ENCODE data around the gene ARPC1B. TPM values are rescaled to one million over a fixed set of nuclear protein-coding genes. Genes with fewer than 3 reads are reported as not detected.

Gene ARPC1B
- total and polyA plus RNA-seq, 9 of the 15 experiments (the other 6 are each of a cell fraction or from before 2014, with no cell fraction given), result 6.7 to 357 (median 211) TPM

DNA sequence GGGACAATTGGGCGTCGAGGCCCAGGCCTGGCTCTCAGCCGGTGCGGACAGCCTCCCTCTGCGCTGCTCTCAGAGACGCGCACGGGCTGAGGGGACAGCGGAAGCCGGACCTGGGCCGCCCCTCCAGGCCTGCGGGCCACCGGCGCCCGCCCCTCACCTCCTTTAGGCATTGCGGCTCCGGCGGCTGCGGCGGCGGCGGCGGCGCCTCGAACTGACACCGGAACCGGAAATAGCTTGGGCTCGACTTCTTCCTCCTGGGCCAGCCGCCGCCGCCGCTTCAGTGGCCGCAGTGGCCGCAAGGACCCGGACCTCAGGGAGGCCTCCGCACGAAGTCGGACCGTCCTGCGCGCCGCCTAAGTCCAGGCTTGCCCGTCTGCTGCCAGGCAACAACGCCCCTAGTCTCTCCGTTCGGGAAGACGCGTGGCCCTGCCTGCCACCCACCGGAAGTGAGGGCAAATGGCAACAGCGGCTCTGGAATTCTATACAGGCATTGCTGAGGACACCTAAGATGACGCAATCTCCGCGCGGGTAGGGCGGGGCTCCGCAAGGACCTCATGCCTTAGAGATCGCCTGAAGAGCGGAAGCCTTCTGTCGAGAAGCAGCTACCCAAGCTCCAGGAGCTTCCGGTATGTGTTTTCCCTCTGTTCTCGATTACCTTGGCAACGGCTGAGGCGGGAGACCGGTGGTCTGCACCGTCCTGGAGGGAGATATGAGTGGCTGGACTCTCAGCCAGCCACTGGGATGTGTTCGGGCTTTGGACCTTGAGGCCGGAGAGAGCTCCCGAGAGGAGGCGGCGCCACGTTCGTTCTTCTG is 34.1 kb downstream of the ARPC1B start, which contains the start of the genes BUD31 and PDAP1 (continued):
- TF ChIP-seq ZNF551 (CRISPR knock-in tag; IDR thresholded peaks at IDR 0.05), result no peak
- TF ChIP-seq ETV5 (CRISPR knock-in tag; IDR thresholded peaks at IDR 0.05; ENCODE audit: low read depth), result peak; percentile 95
- TF ChIP-seq BCOR (IDR thresholded peaks at IDR 0.05), result no peak; the same call in 1 of the 2 replicates
- peak; percentile 45 for TF ChIP-seq CBFB (CRISPR knock-in tag; IDR thresholded peaks at IDR 0.05)
- TF ChIP-seq RERE (CRISPR knock-in tag; IDR thresholded peaks at IDR 0.05; ENCODE audit: borderline replicate concordance), result no peak
- TF ChIP-seq ZNF699 (CRISPR knock-in tag; IDR thresholded peaks at IDR 0.05; ENCODE audit: insufficient replicate concordance), result no peak
- peak; percentile 52 to 62; a peak in 3 of 4 replicates for TF ChIP-seq TBL1XR1 (IDR thresholded peaks at IDR 0.05; ENCODE audit: low read length in 2 of 2)
- TF ChIP-seq THRAP3 (IDR thresholded peaks at IDR 0.05; ENCODE audit: borderline replicate concordance), result no peak
- TF ChIP-seq HEY1 (CRISPR knock-in tag; IDR thresholded peaks at IDR 0.05; ENCODE audit: borderline replicate concordance), result 0 out of 2 replicates have a peak, but pooled peaks have one; percentile 61
- TF ChIP-seq PREB (CRISPR knock-in tag; IDR thresholded peaks at IDR 0.05), result peak; percentile 44
- no peak for TF ChIP-seq DMBX1 (CRISPR knock-in tag; IDR thresholded peaks at IDR 0.05; ENCODE audit: borderline replicate concordance)
- TF ChIP-seq KAT2B (IDR thresholded peaks at IDR 0.05; ENCODE audit: low read depth, low read length), result no peak
- TF ChIP-seq ZNF184 (CRISPR knock-in tag; IDR thresholded peaks at IDR 0.05), result no peak
- peak; percentile 74 for TF ChIP-seq ATF6 (CRISPR knock-in tag; IDR thresholded peaks at IDR 0.05)
- TF ChIP-seq DPF2 (IDR thresholded peaks at IDR 0.05), result peak; percentile 55; the same call in 1 of the 2 replicates
- TF ChIP-seq ZBTB17 (CRISPR knock-in tag; IDR thresholded peaks at IDR 0.05), result peak; percentile 93
- peak; percentile 69; the same call in 1 of the 2 replicates for TF ChIP-seq PYGO2 (tag; IDR thresholded peaks at IDR 0.05)
- TF ChIP-seq CHD1 (IDR thresholded peaks at IDR 0.05; ENCODE audit: low read length), result no peak
- no peak for TF ChIP-seq ZNF830 (CRISPR knock-in tag; IDR thresholded peaks at IDR 0.05)
- no peak for TF ChIP-seq TCFL5 (CRISPR knock-in tag; conservative IDR thresholded peaks at IDR 0.05)

All from K562 (cell line).